ENCODE results near the gene FOXF1.

FOXF1 gene

DNA sequence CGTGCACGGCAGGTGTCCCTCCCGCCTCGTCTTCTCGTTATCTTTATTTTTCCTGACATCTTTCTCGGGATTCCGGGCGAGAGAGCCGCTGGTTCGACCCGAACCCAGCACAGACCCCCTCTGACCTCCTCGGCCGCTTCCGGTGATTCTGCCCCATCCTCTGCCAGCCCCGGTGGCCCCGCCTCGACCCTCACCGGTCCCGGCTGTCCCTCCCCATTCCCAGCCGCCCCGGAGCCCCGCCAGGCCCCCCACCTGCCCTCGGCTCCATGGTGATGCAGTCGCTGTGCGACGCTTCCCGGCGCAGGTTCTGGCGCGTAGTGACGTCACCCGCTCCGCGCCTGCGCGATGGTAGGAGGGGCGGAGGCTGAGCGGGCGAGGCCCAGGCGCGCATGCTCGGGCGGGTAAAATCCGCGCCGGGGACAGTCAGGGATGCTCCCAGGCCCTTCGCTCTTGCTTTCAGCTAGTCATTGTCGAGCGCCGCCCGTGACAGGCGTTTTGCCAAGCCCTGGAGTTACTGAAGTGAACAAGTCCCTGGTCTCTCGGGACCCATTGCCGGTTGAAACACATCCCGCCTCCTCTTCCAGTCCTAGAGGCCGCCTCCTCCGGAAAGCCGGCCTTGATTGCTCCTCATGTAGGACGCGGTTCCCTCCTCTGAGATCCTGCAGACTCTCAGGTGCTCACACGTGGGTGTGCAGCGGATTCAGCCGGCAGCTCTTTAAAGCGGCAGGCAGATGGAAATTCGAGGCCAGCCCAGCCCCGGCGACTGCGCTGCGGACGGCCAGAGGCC is 44.8 kb downstream of the FOXF1 start, which contains the start of gene MTHFSD:
MTHFSD (minus strand) TSS at position 319 of the 787 bp plus-strand sequence; CDS start at position 268, 51 bp downstream.
- H3K4me3 ChIP-seq (ENCODE audit: low read depth, low read length) = peak within 1 kb of the TSS; percentile 37

GRCh38 chr16:86555704-86556075 is 45.4 kb downstream of the FOXF1 start:
- H3K4me3 ChIP-seq (ENCODE audit: low read depth, low read length) = peak overlapping the region; percentile 37

DNA sequence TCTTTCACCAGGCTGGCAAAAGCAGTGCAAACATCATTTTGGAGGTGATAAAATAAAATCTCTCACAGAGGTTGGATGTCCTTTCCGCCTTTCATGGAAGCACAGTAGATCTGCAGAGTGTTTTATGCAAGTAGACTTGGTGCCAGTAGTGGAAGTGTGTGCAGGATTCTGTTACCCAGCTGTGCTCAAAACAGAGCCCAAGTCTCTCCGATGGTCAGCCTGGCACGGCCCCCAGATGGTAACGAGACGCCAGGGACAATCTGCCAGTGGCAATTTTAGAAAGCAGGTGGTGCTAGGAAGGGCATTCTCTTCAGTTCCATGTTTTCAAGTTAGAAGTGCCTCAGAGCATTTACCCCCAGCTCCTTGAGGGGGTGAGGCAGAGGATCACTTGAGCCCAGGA is 46.2 kb downstream of the FOXF1 start:
- H3K4me3 ChIP-seq (ENCODE audit: low read depth, low read length) = no peak overlapping the region

DNA sequence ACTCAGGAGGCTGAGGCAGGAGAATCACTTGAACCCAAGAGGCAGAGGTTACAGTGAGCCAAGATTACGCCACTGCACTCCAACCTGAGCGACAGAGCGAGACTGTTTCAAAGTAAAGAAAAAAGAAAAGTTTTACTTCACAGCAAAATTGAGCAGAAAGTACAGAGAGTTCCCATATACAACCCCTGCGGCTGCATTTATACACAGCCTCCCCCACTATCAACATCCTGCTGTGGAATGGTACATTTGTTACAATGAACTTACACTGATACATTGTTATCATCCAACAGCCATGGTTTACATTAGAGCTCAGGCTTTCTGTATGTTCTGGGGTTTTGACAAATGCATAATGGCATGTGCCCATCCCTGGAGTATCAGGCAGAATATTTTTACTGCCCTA is 47.3 kb downstream of the FOXF1 start:
- H3K4me3 ChIP-seq (ENCODE audit: low read depth, low read length) = no peak overlapping the region

DNA sequence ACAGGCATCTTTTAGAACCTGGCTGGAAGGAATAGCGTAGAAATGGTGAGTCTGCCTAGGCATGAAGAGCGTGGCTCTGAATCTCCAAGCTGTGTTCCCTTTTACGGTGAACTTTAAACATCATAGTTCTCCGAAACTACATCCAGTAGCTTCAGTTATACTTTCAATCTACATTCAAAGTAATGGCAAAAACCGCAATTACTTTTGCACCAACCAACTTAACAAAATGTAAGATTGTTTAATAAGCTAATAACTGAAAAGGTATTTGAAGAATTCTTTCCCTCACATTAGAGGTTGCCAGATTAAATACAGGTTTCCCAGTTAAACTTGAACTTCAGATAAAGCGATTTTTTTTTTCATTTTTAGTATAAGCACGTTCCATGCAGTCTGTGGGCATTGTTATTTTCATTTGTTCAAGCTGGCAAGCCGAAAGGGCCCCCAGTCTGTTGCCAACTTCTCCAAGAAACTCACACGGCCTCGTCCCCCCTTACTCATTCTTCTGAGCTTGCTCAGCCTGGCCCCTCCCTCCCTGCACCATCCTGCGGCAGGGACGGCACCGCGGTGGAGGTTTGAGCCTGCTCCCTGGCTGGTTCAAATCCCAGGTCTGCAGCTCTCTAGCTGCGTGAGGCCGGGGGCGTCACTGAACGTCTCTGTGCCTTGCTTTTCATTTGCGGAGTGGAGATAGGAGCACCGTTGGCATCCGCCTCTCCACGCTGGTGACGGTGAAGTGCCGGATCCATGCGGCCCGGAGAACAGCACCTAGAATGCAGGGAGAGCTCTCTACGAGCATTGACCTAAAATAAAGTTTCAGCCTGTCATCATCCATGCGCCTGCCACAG is 48.2 kb downstream of the FOXF1 start:
- H3K4me3 ChIP-seq (ENCODE audit: low read depth, low read length) = no peak overlapping the region

DNA sequence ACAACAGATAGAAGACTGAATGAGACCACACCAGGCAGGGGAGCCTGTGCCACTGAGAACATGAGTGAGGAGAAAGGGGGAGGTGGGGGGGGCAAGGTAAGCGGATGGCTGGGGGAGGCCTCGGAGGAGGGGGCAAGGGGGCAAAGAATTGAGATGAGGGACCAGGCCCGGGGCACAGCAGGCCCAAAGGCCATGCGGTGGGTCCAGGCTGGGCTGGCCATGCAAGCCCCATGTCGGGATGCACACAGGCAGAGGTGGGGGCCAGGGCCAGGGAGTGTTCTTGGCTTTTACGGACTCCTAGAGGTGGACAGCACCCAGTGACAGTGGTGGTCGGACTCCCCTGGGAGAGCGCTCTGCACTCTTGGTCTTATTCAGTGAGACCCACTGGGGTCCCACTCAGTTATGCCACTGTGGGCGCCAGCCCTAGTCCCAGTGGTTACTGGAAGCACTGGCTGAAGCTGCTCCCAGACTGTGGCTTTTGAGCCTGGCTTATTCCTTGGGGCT is 49.5 kb downstream of the FOXF1 start:
- no peak overlapping the region for H3K4me3 ChIP-seq (ENCODE audit: low read depth, low read length)

DNA sequence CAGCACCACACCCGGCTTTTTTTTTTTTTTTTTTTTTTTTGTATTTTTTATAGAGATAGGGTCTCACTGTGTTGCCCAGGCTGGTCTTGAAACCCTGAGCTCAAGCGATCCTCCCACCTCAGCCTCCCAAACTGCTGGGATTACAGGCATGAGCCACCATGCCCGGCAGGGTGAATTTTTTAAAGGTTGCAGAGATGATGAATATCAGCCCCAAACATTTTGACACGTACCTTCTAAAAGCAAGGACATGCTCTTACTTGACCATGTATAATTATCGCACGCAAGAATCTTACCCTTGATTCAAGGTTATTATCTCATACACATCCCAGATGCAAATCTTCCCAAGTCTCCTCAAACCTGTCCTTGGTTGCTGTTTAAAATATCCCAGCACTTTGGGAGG is 52.0 kb downstream of the FOXF1 start:
- H3K4me3 ChIP-seq (ENCODE audit: low read depth, low read length) = no peak overlapping the region

DNA sequence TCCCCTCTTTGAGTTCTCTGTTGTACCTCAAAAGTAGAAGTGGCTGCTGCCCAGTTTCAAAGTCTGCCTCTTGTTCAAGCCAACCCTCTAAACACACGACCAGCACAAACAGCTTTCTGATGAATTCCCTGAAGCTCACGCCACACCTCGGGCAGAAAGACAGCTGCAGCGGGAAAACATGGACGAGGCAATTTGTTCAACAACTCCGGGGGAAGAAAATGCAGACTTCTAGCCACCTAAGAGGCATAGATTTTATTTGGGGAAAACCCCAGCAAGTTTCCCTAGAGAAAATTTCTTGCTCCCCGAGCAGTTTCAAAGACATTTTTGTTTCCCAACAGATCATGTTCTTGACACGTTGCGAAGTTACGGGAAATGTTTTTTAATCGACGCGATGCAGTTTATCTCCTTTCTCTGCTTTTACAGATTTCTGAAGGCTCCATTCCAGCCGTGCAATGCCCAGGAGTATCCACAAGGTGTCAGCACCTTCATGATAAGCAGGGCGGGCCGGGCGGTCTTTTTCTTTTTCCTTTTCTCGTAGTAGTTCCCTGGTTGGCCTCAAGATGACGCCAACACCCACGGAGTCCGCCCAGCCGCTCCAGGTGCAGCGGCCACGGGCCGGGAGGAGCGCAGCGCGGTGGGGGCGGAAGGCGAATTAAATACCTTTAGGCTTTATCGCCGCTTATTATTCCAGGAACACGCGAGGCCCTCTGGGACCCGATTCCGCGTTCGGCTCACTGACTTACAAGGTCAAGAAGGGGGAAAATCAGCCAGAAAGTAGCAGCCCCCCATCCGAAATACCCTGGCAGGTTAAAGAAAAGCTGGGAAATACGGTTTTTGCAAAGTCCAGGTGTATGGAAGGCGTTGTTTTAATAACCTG is 53.4 kb downstream of the FOXF1 start:
- H3K4me3 ChIP-seq (ENCODE audit: low read depth, low read length) = no peak overlapping the region

All from iPS-11a (cell line).